ENCODE measurements around the gene SOX4. TPM values are rescaled to one million over a fixed set of nuclear protein-coding genes. Genes with fewer than 3 reads are reported as not detected.
A peak's percentile ranks its signal among the peaks of the same experiment; 100 is the strongest.
"Not testable (repeated sequence)": the region's sequence is repeated elsewhere in the genome, so short reads cannot be mapped to it uniquely, and the experiment has no call there.

Gene SOX4
- total RNA-seq, result 10.5 TPM

DNA sequence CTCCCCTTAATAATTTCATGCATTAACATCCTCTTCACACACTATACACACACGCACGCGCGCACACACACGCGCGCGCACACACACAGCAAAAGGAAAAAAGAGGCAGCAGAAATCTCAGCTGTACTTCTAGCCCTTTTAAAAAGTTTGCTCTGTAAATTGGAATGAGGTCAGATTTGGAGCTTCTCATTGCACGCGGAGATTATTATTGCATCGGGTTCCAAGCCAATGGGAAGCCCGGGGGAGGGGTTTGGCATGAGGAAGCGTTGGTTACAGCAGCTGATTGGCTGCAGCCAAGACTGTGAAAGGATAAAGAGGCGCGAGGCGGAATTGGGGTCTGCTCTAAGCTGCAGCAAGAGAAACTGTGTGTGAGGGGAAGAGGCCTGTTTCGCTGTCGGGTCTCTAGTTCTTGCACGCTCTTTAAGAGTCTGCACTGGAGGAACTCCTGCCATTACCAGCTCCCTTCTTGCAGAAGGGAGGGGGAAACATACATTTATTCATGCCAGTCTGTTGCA is at the start of gene SOX4:
SOX4 (plus strand) TSS at position 340 of the 515 bp plus-strand sequence. CDS start 784 bp downstream, outside the sequence.
- ATAC-seq, result peak; percentile 82

DNA sequence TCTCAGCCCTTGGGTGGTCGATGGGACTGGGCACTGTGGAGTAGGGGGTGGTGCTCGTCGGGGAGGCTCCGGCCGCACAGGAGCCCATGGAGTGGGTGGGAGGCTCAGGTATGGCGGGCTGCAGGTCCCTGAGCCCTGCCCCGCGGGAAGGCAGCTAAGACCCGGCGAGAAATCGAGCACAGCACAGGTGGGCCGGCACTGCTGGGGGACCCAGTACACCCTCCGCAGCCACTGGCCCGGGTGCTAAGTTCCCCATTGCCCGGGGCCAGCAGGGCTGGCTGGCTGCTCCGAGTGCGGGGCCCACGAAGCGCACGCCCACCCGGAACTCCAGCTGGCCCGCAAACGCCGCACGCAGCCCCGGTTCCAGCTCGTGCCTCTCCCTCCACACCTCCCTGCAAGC is 41.3 kb upstream of the SOX4 start:
- not testable (repeated sequence) for ATAC-seq

DNA sequence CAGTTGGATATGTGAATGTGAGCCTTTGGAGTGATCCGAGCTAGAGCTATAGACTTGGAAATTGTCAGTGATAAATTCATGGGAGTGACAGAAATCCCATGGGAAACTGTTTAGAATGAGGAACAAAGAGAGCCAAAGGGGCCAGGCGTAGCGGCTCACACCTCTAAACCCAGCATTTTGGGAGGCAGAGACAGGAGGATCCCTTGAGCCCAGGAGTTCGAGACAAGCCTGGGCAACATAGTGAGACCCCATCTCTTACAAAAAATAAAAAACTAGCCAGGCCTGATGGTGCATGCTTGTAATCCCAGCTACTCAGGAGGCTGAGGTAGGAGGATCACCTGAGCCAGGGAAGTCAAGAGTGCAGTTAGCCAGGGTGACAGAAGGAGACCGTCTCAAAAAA is 39.3 kb upstream of the SOX4 start:
- no peak for ATAC-seq

DNA sequence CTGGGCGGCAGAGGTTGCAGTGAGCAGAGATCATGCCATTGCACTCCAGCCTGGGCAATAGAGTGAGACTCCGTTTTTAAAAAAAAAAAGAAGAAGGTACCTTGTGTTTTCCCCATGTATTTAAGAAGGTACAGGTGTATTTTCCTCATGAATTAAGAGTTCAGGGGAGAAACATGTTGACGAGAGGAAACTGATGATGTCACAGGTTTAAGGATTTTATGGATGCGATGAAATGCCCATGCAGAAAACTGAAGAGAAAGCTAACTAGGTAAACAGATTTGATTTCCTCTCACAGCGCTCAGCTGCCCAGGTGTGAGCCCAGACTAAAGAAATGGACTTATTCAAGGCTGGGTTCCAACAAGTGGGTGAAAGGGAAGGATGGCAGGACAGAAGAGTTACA is 38.4 kb upstream of the SOX4 start:
- ATAC-seq, result no peak

DNA sequence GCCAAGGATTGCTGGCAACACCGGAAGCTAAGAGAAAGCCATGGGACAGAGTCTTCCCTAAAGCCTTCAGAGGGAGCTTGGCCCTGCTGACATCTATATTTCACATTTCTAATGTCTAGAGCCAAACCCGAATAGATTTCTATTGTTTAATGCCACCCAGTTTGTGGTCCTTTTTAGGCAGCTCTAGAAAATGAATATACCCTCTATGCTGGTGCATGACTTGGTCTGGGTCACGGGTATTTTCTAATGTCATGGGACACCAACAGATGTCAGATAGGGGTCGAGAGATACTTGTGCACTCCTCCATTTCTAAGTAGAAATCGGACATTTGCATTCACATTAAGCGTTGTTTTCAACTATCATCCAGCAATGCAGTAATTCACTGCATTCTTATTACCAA is 37.0 kb upstream of the SOX4 start:
- ATAC-seq, result no peak

DNA sequence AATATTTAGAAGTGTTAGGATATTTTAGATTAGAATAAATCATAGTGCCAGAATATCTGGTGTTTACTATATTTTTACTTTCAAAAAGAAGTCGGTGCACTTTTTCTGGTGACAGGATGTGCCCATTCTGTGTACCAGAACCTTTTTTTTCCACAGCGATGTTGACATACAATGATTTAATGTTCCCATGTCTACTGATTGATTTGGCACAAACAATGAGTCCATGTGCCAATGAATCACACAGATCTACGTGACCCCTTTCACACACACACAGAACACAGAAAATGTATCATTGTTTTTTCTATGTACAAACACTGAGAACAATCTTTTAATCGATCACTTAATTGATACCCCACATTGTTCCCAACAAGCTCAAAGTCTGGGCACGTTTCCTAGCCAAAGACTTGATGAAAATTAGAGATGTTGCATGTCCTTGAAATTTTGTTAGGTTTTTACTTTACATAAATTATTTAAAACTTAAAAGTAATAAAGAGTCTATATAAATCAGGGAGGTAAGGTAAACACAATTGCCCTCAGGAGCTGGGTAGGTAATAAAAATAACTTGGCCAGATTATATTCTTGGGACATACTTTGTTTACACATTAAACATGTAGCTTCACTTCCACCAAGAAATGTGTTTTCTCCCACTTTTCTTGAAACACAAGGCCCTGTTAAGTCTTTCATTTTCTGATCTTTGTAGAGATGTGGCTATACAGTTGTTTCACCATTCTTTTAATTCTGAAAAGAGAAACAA is 36.4 kb upstream of the SOX4 start:
- no peak for ATAC-seq

DNA sequence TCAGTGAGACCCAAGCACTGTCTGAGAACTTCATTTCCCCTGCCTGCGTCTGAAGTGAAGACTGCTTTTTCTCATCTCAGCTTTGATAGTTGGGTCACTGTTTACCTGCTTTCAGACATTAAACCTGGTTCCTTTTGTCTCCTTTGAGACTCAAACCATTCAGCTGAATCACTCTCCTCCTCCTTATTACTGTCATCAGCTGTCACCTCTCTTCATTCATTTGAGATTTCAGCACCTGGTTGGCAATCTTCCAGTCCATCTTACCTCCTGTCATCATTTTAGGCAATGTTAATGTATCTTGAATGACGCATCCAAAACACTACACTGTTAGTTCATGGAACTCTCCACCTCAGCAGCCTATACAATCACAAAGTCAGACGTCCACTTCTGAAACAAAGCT is 34.3 kb upstream of the SOX4 start:
- no peak for ATAC-seq

DNA sequence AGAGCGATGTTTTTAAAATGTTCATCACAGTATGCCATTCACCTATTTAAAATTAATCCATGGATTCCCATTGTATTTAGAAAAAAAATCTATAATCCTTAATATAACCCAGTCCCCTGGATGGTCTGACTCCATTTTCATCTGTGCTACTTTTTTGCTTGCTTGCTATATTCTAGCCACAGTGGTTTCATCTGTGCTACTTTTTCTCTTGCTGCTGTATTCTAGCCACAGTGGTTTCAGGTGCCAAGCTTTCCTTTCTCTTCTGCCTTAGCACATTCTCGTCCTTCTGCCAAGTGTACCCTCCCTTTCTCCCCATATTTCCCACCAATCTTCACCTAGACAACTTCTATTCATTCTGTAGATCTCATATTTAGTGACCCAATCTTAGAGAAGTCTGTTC is 33.3 kb upstream of the SOX4 start:
- no peak for ATAC-seq

DNA sequence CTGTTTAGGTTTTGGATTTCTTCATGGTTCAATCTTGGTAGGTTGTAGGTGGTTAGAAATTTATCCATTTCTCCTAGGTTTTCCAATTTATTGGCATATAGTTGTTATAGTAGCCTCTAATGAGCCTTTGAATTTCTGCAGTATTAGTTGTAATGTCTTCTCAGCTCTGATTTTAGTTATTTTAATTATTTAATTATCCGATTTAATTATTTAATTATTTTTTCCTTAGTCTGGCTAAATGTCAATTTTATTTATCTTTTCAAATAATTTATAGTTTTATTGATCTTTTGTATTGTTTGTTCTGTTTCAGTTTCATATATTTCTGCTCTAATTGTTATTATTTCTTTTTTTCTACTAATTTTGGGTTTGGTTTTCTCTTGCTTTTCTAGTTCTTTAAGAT is 28.1 kb upstream of the SOX4 start:
- ATAC-seq, result no peak

DNA sequence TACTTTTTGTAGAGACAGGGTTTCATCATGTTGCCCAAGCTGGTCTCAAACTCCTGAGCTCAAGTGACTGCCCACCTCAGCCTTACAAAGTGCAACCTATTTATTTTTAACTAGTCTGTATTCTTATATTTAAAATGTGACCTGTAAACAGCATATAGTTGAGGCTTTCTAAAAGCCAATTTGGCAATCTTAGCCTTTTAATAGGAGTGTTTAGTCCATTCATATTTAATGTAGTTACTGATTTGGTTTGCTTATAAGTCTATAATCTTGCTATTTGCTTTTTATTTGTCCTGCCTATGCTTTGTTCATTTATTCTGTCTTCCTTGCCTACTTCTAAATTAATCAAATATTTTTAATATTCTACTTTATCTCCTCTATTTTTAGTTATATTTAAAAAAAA is 15.0 kb upstream of the SOX4 start:
- ATAC-seq, result no peak

DNA sequence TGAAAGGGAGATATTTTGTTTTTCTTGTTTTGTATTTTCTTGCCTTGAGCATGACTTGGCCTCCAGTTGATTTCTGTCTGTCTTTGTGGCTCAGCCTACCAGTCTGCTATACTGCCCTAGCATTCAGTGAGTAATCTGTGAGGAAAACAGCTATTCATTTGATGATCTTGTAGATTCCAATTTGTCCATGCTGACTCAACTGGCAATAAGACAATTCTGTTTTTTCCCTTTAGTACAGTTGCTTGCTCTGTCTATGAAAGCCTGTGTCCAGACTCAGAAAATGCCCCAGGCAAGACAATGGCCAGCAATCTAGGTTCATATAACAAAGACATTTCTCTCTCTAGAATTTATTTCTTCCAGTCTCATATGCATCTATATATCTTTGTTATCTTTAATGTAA is 10.9 kb upstream of the SOX4 start:
- no peak for ATAC-seq

DNA sequence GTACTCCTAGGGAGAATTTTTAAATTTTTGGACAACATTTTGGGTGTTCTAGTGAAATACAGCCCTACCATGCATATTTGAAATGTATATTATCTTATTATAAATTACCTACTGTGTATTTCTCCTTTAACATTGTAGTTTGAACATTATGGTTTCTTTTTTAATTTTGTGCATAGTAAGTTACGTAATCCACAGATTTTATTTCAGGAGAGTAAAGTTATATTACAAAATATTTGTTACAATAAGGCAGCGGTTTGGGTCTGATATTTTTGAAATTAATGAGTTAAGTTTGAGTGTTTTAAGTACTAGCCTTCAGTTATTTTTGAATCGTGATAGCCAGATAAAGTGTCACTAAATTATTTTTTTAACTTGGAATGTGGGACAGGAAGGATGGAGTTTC is 7.3 kb upstream of the SOX4 start:
- no peak for ATAC-seq

DNA sequence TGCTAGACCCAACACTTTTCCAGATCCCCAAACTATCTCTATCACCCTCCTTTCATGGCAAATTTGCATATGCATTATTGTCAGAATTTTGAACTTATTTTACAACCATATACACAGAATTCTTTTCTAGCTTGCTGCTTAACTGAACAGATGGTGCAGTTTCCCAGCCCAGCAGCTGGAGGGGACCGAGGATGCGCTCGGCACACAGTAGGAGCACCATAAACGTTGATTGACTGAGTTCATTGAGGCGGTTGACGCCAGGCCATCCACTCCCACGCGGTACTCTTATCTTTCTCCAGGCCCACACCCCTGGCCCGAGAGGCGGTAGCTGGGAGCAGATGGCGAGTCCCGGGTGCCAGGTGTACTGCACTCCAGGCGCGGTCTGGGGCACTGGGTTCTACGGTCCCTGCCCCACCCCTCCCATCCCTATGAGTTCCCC is 6.8 kb upstream of the SOX4 start:
- peak; percentile 49 for ATAC-seq

DNA sequence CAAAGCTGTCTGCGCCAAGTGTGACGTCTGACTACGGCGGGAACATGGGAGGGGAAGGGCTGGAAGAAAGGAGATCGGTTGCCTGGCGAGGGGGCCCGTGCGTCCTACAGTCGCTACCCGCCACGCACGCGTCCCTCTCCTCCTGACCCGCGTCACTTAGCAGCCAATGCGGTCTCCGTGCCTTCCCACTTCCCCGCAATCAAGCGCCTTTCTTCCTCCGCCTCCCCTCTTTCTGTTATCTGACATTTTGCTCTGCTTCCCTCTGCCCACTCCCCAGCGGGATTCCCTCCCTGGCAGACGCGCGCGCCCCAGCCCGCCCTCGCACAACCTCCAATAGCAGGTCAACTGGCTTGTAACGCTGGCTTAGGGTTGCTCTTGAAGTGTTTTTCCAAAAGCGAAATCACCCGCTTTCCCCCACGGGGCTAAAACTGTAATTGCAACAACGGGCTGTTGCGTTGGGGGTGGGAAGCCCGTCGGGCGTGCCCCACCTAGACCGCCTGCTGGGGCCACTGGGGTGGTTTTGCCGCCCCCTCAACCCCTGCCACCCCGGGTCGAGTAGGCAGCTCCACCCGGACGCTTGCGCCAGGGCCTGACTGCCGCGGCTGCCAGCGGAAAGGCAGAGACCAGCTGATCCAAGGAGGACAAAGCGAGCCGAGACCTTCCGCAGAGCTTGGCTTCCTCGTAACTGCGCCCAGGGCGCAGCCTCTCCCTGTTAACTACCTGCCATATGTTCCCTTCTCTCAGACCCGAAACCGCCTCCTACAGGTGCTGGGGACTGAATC is 6.2 kb upstream of the SOX4 start:
- peak; percentile 63 for ATAC-seq

DNA sequence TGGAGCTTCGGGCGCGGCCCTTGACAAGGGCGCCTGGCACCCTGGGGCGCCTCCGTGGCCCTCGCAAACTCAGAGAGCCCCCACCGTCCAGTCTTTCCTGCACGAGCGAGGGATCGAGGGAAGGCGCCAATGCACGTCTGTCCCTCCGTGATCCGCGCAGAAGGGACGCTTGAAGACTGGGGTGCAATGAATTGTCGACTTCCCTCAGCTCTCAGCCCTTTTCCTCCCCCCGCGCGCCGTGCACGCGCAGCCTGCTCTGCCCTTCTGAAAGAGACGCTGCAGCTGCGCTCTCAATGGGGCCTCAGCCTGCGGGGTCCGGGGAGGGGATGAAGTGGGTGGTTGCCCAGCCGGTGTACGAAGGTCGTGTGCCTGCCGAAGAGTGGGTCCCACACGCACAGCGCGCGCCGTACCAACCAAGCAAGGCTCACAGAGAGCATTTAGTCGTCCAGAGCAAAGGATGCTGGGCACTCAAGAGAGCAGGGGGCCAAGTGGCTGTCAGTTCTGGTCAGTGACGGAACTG is 5.5 kb upstream of the SOX4 start:
- peak; percentile 51 for ATAC-seq

DNA sequence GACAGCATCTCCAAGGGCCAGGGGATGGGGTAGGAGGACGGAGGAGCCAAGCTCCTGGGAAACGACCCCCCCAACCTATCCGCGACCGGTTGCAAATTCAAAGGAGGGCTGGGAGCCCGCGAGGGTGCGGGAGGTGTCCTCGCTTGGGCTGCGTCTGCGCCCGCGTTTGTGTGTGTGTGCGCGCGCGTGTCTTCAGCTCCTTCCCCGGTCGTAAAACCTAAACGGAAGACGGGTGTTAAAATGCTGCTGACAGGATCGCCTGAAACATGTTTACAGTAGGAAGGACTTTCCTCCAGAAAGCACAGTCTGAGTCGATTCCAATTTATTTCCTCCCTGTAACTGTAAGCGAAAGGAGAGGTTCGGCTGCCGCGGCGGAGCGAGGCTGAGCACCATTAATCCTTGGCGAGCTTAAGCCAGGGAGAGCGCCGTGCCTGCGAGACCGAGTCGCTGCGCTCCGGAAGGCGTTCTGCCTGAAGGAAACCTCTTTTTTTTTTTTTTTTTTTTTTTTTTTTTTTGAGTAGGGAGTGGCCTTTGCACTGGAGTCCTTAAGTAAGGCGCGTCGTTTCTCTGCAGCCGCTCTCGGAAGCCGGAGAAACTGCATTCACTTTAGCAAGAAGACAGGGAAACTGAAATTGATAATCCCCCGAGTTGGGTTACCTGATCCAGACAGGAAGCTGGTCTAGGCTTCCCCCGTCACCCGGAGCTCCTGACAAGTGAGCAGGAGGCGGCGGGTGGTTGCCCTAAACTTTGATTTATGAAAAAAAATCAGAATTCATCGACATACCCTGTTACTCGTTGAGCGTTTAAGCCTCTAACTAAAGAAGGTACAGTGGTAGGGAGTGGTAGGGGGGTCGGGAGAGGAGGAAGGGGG is 4.8 kb upstream of the SOX4 start:
- ATAC-seq, result peak; percentile 54

DNA sequence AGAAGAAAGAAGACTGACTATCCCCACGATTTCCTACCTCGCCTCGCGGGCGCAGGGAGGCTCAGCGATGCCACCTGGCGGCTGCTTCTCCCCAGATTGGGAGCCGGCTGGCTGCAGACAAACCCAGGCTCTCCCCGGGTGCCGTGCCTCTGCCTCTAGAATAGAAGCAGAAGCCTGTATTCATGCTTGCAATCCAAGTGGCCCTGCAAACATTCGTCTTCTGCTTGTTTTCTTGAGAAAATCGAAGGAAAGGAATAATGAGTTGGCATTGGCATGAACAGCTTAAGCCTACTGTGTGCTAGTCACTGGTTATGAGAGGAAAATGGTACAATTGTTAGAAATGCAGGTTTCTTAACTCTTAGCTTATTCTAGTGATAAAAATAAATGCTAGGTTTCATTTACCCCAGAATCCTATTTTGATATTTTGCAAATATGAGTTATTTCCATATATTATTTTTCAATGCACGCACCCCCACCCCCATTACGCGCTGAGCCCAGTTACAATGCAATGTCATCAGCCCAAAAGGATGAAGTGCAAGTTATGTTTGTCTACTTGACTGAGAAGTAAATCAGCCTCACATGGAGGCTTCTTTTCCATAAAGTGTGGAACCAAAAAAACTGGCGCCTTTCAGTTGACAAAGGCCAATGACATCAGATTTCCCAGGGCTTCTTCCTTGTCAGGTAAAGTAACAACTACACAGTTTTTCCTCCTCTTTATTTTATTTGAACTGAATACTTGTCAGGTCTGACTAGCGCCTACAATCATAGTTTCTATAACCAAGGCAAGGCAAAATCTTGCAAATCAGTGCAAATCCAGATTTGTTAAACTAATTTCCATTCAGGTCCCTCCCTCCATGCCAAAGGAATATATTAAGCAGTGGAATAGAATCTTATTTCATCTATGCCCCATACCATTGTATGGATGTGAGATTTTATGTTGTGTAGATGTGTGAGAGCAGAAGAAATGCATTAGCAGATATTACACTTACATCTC is 3.9 kb upstream of the SOX4 start:
- peak; percentile 74 for ATAC-seq

DNA sequence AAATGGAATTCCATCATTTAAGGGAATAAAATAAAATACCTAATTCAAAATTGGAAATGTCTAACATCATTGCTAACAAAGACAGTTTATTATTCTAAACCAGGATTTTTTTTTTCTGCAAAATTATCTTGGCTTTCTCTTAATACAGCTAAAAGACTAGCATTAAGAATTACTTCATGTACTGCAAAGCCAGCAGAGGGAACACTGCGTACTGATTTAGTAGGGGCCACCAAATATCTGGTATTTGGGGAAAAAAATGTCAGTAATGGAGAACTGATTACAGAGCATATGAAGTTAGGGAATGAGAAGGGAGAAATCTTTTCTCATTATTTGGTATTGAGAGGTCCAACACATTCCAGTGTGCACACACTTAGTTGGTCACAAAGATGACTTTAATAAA is 3.2 kb upstream of the SOX4 start:
- no peak for ATAC-seq

DNA sequence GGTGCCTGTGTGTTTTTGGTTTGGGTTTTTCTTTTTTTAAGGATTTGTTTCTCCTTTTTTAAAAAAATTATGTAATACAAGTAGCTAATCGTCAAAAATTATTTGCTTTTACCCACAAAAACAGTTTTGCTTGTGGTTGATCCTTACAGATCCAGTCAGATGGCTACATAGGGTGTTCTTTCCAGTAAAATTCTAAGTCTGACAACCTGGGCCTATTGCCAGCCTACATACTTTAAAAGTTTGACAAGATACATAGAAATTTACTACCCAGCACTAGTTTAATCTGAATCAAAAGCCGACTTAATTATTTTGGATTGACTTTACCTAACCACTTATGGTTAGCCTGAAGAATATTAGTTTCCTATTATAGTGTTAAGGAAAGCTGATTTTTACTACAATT is 2.1 kb upstream of the SOX4 start:
- no peak for ATAC-seq

DNA sequence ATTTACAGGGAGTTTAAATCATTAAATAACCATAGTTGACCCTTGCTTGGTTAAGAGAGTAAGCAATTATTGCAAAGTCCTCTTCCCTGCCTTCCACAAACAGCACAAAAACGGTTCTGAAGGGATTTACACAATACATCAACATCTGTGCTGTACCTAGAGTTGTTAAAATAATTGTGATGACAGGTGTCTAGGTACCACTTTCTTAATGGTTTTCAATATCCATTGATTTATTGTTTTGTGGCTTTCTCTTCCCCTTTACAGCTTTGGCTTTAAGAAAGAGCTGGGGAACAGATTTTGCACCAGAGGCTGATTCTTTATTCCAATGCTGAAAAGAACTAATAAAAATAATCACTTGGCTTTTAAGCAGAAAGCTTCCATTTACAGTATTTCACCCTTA is 598 bp upstream of the SOX4 start:
- no peak for ATAC-seq

DNA sequence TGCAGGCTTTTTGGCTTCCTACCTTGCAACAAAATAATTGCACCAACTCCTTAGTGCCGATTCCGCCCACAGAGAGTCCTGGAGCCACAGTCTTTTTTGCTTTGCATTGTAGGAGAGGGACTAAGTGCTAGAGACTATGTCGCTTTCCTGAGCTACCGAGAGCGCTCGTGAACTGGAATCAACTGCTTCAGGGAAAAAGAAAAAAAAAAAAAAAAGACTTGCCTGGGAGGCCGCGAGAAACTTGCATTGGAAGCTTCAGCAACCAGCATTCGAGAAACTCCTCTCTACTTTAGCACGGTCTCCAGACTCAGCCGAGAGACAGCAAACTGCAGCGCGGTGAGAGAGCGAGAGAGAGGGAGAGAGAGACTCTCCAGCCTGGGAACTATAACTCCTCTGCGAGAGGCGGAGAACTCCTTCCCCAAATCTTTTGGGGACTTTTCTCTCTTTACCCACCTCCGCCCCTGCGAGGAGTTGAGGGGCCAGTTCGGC is 420 bp downstream of the SOX4 start:
- peak; percentile 21 for ATAC-seq
